ENCODE results near the gene HASPIN.

HASPIN gene

DNA sequence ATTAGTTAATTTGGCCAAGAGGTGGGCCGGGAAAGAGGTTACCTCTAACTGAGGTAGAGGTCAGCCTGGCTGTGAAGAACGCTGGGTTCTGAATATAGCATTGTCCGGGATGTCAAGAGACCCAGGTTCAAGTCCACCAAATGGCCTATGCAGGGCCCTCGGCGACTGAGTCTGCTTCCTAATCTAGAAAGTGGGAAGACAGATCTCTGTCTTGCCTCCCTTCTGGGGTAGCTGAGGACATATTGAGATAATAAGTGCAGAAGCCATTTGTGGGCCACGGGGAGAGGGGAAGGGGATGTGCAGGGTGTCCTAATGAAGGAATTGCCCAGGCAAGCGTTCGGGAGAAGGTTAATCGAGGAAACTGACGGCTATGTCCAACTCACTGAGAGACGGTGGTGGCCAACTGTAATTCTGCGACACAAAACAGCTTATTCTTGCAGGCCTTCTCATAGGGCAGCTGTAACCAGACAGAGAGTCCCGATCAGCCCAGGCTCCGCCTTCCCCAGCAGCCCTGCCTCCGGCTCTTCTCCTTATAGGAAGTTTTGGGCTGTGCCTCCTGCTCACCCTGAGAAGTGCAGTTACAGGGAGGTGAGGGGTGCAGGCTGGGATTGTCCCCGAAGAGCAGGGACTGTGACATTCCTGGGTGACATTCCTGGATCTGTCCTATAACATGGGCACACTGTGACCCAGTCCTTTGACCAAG is 15.9 kb downstream of the HASPIN start:
- no peak for DNase-seq

DNA sequence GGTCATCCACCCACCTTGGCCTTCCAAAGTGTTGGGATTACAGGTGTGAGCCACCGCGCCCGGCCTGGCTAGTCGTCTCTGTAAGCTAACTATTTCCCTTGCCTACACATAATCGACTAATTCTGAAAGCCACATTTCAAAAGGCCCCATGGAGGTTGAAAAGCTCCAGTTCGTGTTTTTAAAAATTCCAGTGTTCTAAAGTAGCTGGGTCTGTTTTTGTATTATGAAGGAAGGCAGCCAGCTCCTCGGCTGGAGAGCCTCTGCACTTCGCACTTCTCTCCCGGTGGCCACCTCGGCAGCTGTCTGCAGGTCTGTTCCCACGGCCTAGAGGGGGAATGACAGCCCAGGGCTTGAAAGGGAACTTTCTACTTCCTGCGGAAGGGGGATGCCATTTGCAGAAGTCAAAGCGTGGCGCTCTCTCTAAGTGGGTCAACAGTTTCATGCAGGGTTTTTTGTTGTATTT is 16.9 kb downstream of the HASPIN start:
- DNase-seq, result no peak

DNA sequence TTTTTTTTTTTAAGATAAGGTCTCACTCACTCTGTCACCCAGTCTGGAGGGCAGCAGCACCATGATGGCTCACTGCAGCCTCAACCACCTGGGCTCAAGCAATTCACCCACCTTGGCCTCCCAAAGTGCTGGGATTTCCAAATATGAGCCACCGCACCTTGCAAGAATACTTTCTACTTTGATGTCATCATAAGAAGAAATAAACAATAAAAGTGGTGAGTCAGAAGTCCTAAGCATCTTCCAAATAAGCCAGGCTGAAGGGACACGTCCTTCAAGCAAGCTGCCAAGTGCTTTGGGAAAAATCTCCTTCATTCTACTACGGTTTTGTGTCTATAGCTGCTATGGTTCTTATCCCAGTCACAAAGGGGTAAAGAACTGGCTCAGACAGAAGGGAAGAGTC is 20.3 kb downstream of the HASPIN start:
- no peak for DNase-seq

DNA sequence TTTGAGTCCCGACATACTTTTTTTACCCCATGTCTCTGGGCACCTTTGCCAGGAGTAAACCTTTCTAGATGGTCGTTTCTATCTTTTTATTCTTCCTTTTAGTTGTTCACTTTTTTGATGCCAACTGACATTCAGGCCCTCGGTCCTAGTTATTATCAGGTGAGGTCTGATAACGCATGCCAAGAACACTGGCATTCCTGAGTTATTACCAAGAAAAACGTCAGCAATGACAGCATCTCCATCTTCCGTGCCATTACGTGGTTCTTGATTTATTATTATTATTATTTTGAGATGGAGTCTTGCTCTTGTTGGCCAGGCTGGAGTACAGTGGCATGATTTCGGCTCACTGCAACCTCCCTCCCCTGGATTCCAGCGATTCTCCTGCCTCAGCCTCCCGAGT is 21.4 kb downstream of the HASPIN start:
- DNase-seq, result no peak

DNA sequence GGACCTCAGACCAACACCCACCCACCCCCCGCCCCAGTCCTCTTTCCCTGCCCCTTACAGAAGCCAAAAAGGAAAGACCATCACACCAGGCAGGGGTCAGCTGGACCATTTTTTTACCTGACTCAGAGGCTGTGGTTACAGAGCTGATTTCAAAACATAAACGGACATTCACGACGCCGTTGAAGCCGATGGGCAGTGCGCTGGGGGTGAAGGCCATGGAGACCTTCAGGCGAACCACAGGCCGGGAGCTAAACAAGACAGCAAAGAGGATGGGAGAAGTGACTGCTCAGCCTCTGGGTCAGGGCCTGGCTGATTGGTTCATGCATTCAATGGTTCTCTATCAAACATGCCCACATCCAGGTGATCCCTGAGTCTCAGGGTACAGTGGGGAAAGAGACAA is 24.1 kb downstream of the HASPIN start:
- DNase-seq, result no peak

DNA sequence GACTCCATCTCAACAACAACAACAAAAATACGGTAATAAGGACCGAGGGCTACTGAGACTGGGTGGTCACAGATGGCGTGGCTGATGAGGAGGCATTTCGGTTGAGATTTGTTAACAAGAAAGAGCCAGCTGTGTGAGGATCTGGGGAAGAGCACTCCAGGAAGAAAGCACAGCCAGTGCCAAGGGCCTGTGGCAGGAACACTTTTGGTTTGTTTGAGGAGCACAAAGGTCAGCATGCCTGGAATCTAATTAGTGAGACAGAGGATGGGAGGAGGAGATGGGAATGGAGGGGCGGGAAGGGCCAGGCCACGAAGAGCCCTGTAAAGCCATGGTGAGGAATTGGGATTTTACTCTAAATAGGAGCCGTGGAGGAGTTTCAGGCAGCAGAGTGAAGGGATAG is 24.9 kb downstream of the HASPIN start:
- no peak for DNase-seq

DNA sequence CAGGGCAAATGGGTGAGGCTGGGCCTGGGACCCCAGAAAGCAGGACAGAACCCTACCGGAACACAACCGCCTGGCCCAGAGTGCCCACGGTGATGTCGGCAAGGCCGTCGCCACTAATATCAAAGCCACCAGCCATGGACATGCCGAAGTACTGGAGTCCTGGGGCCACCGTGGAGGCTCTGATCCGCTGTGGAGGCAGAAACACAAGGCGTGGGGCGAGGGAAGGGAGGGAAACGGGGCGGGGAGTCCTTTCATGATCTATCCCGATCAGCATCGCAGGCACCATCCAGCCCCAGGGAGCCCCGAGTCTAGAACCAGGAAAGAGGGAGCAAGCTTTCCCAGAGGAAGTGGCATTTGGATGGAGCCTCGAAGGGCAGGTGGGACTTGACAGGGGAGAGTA is 26.6 kb downstream of the HASPIN start:
- DNase-seq, result no peak

DNA sequence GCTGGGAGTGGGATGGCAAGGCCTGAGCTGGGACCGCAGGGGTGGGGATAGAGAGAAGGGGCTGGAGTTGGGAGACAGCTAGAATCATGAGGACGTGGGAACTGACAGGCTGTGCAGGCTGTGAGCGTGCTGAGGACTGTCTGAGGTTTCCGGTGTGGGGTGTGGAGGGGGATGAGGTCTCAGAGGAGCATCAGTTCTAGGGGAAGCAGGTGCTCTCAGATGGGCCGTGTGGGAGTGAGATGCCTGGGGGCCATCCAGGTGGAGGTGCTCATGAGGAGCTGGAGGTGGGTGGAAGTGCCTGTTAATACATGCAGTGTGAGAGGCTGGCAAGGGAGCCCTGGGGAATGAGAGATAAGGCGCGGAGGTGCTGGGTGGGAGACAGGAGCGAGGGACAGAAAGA is 27.2 kb downstream of the HASPIN start:
- peak; percentile 36 to 46 for DNase-seq

DNA sequence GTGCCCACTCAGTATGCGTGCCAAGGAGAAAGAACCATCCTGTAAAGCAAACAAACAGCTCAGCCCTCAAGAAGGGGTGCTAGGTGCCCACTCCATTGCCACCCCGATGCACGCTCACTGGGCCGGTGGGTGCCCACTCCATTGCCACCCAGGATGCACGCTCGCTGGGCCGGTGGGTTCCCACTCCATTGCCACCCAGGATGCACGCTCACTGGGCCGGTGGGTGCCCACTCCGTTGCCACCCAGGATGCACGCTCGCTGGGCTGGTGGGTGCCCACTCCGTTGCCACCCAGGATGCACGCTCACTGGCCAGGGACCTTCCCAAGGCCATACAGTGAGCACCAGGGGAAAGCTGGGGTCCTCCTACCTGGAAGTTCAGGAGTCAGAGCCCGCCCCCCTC is 28.1 kb downstream of the HASPIN start:
- DNase-seq, result no peak

DNA sequence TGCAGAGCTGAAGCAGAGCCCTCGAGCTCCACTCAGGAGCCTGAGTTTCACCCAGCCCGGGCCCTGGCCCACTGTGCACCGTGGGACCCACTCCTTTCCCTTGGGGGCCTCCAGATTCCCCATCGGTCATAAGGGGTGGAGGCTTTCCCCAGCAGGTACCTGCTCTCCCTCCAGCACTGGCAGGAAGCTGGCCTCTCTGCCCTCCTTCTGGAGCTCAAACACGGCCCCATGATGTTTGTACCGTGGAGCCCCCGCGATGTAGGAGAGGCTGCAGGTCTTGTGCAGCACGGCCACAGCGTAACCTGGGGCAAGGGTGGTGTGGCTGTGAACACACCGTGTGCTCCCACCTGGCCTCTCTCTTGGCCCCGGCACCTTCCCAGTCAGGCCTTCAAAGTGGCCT is 29.9 kb downstream of the HASPIN start:
- no peak for DNase-seq

DNA sequence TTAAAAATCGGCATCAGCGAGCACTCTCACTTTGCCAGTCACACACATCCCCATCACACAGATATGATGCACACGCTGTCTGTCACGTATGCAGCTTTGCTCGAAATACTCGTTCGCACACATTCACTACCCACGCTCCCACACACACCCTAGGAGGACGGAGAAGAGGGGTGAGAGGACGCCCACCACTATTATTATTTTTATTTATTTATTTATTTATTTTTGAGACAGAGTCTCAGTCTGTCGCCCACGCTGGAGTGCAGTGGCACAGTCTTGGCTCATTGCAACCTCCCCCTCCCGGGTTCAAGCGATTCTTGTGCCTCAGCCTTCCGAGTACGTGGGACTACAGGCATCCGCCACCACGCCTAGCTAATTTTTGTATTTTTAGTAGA is 30.4 kb downstream of the HASPIN start:
- DNase-seq, result no peak

DNA sequence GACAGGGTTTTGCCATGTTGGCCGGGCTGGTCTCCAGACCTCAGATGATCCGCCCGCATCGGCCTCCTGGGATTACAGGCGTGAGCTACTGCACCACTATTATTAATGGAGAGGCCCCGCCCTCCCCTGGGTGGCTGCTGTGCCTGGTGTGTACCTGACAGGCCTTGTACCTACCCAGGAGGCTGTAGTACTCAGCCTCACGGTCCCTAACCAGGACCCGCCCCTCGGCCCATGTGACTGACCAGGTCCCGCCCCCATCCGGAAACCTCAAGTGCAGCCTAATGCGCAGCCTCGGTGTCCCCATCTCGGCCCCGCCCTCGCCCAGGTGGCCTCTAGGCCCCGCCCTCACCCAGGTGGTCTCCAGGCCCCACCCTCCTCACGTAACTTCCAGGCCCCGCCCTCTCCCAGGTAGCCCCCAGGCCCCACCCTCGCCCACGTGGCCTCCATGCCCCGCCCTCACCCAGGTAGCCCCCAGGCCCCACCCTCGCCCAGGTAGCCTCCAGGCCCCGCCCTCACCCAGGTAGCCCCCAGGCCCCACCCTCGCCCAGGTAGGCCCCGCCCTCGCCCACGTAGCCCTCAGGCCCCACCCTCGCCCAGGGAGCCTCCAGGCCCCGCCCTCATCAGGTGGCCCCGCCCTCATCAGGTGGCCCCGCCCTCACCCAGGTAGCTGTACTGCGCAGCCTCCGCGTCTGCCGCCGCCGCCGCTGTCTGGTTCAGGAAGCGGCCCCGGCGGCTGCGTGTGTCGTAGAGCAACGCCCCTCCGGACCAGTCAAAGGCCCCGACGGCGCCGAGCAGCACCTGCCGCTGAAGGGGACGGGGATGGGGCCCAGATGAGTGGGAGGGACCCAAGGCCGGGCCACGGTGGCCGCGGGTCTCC is 31.0 kb downstream of the HASPIN start:
- DNase-seq, result peak; percentile 62 to 74

DNA sequence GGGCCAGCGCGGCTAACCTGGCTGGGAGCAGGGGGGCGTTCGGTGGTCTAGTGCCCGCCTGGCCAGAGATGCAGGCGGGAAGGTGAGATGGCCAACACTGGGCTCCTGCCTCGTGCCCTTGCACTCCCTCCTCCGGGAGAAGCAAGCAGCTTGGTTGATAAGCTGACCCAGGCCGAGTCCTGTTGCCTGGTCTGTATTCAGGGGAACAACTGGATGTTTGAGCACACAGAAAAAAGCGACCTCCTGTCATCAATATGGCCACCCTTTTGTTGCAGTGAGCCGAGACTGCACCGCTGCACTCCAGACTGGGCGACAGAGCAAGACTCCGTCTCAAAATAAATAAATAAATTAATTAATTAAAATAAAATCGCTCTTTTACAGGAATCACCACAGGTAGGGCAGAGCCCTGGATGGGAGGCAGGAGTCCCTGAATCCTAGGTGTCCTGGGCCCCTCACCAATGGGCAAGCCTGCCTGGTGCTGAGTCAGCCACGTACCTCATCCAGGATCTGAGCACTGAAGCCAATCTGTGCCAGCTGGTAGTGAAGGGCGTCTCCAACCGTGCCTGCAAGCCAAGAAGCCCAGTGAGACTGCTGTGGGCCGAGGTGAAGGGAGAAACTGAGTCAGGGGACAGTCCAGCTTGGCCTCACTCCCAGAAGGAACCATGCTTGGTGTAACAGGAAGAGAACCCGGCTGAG is 31.8 kb downstream of the HASPIN start:
- DNase-seq, result no peak

DNA sequence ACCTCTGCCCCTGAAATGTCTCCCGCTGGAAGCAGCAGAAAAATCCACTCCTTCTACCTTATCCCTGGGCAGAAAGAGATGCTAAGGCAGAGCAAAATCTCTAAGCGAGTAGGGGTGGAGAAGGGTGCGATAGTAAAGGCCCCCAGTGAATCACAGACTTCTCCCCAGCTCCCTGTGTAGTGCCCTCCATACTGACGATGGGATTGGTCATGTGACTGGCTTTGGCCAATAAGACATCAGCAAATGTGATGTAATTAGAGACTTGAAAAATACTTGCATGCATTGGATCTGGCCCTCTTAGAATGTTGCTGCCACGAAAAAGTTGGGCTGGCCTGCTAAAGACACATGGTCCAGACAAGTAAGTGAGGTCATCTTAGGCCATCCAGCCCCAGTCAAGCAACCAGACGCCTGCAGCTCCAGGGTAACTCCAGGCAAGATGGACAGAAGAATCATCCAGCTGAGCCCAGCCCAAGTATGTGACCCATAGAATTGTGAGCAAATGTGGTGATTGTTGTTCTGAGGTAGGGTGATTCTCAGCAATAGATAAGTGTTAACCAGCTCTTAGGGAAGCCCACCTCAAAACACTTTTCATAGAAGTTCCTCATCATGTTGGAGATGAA is 36.0 kb downstream of the HASPIN start:
- DNase-seq, result no peak

DNA sequence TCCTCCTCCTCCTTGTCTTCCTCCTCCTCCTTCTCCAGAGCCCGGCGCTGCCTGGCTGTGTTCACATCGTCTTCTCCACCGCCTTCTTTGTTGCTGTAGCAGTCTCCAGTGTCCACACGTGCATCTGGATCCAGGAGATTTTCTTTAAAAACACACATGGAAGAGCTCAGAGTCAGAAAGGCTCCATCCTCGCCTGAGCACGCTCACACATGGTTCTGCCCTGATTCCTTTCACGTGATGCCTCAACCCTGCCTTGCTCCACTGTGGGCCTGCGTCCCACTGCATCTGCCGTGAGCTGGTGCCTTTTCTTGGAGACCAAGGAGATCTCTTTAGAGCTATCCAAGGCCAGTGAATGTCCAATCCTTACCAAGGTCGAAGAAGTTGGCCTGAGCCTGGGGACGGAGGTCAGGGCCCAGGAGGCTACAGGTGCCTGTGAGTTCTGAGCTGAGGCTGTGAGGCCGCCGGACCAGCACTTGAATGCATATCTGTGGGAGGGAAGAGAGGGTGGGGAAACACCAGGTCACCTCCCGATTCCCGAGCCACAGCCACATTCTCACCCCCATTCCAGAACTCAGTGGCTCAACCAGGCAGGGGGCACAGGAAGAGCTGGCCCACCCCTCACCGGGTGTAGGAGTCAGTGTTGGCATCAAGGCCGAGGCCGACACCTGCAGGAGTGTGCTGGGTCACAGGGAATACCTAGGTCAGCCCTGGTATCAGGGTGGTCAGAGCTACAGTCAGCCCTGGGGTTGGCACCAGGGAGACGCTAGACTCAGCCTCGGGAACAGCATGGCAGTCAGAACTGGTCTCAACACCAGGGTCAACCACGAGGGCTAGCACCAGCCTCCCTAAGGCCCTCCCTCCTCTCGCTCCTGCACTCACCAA is 37.6 kb downstream of the HASPIN start:
- DNase-seq, result no peak

DNA sequence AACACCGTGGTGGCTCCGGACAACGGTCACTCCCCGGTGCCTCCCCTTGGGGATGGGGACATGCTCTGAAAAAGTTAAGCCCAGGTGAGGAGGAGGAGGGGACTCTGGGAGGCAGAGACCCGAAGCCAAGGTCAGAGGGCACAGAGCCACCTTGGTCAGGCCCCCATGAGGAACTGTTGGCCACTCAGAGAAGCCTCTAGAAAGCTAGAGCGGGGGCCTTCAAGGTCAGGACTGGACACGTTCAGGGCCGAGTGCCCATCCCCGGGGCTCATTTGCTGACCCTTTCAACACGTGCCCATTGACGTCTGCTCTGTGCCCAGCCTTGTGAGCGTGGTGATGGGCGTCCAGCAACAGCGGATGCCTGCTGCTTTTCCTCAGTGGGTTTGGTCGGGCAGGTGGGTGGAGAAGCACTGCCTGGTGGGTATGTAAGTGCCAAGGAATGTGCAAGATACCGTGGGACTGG is 38.2 kb downstream of the HASPIN start:
- DNase-seq, result no peak

DNA sequence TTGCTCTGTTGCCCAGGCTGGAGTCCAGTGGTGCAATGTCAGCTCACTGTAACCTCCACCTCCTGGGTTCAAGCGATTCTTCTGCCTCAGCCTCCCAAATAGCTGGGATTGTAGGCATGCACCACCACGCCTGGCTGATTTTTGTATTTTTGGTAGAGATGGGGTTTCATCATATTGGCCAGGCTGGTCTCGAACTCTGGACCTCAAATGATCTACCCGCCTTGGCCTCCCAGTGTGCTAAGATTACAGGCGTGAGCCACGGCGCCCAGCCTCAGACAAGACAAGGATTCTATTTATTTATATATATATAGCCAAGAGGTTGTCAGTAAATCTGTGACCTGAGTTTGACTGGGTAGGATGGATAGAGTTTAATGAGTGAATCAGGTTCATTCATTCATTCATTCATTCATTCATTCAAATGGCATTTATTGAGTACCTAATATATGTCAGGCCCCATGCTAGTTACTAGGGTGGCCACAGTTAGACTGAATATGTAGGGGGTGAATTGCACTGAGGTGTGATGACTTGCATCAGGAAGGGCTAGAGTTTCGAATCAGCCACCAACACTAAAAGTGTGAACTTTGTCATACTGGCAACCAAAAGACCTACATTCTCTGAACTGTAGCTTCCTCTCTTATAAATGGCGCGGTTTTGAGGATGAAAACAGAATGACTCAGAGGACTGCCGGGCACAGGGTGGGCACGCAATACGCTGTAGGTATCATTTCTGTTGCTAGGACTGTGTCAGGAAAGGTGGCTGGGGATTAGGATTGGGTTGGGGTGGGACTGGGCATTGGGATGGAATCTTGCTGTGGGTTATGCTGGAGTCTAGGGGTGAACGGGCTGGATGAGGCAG is 39.4 kb downstream of the HASPIN start:
- no peak for DNase-seq

DNA sequence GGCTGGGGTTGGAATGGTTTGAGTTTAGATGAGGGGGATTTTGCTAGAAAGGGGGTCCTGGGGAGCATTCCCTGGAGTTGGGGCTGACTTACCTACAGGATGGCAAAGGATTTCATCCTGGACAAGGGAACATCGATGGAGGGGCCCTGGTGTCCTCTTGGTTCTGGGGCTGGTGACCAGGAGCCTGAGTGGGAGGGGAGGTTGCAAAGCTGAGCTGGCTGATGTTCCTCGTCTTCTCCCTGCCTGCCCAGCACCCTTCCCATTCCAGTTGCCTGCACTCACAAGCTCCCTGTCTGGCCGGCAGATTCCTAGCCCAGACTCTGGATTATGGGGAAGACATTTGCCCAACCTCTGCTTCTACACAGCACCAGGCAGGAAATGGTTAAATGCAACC is 40.1 kb downstream of the HASPIN start:
- DNase-seq, result no peak

DNA sequence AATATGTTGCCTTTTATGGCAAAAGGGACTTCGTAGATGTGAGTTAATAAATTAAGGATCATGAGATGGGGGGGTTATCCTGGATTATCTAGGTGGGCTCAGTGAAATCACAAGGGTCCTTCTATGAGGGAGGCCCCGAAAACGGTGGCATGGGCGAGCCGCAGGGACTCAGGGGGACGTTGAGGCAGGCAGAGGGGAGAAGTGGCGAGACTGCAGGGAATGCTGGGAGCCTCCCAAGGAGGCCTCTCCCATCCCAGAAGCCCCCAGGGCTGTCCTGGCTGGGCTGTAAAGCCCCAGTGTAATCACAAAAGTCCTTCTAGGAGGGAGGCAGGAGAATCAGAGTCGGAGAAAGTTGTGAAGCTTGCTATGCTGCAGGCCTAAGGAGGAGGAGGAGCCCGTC is 42.3 kb downstream of the HASPIN start:
- no peak for DNase-seq

DNA sequence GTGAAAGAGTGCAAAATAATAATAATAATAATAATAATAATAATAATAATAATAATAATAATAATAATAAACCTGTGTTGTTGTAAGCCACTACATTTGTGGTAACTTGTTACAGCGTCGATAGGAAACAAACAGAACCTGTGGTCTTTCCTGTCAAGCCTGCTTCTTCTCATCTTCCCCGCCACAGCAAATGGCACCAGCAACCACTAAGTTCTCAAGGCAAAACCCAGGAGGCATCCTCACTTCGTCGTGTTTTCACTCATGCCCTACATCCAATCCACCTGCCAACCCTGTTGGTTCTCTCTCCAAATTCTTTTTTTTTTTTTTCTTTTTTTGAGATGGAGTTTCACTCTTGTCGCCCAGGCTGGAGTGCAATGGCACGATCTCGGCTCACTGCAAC is 43.1 kb downstream of the HASPIN start:
- no peak for DNase-seq

DNA sequence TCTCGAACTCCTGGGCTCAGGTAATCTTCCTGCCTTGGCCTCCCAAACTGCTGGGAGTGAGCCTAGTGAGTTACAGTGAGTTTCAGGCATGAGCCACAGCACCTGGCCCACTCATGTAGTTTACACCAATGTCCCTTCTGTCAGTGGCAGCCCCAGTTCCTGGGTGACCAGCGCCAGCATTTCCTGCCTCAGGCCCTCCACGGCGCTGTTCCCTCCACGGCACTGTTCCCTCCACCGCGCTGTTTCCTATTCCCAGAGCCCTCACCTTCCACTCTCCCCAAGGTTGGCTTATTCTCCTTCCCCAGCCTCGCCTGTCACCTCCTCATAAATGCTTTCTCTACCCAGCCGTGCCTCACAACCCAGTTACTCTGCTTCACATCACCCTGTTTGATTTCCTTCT is 44.6 kb downstream of the HASPIN start:
- DNase-seq, result no peak

Measured in activated CD4-positive, alpha-beta T cell treated with anti-CD3 and anti-CD28 coated beads for 4 hours (primary cell).